ENCODE measurements around the gene FSD1L.

FSD1L gene

DNA sequence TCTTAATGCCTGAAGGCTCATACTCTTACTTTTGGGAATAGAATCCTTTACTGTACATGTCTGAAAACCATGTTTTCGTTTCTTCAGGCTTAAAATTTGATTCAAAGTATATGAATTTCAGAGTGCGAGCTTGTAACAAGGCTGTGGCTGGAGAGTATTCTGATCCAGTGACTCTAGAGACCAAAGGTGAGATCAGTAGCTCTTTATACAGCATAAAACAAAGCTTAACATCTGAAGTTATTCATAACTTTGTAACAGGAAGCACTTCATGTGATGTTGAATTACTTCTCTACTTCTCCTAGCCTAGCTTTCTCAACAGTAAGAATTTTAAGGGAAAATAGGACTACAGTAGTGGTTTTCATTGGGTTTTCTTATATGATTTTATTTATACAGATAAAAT, 60.7 kb downstream of the FSD1L start:
- WGBS (ENCODE audit: extremely low coverage, insufficient coverage, insufficient read length): no CpG with 5 or more reads among the region's 2 CpGs
- H2BK5ac ChIP-seq (ENCODE audit: low read depth, low read length, poor library complexity): no peak overlapping the region
- no peak overlapping the region for H4K8ac ChIP-seq (ENCODE audit: low read depth, low read length)
- H2AFZ ChIP-seq (ENCODE audit: insufficient read depth, low read length, poor library complexity): no peak overlapping the region
- no peak overlapping the region for H3K18ac ChIP-seq (ENCODE audit: low read length)
- H3K27ac ChIP-seq (ENCODE audit: low read depth, low read length): no peak overlapping the region
- H3K4me2 ChIP-seq (ENCODE audit: low read length): no peak overlapping the region
- H2BK12ac ChIP-seq (ENCODE audit: low read length): no peak overlapping the region
- no peaks in the 10 kb centered on the region for H3K4me1 ChIP-seq (ENCODE audit: control insufficient read depth in 1 of 2, insufficient read depth in 2 of 2, low read length in 2 of 2)
- H3K79me1 ChIP-seq (ENCODE audit: low read length): no peaks in the 10 kb centered on the region
- no peak overlapping the region for H3K4ac ChIP-seq (ENCODE audit: low read depth, low read length)
- no peak overlapping the region for H4K91ac ChIP-seq (ENCODE audit: low read depth, low read length)
- no peak overlapping the region for H3K23ac ChIP-seq (ENCODE audit: low read length)
- H3K9me3 ChIP-seq (ENCODE audit: insufficient read depth, low read depth, low read length): no peaks in the 10 kb centered on the region
- no peak overlapping the region for H3K9ac ChIP-seq (ENCODE audit: low read length)
- DNase-seq: no peak
- no peak overlapping the region for H2BK120ac ChIP-seq (ENCODE audit: insufficient read depth, low read length, poor library complexity)
- no peak overlapping the region for H4K12ac ChIP-seq (ENCODE audit: low read depth, low read length)
- no peak overlapping the region for H3K14ac ChIP-seq (ENCODE audit: low read length)
- H2AK5ac ChIP-seq (ENCODE audit: low read length): no peak overlapping the region
- H3K4me3 ChIP-seq (ENCODE audit: low read depth, low read length): no peak overlapping the region
- H3K27me3 ChIP-seq (ENCODE audit: insufficient read depth, low read length): no peaks in the 10 kb centered on the region
- no peaks in the 10 kb centered on the region for H3K79me2 ChIP-seq (ENCODE audit: control insufficient read depth, insufficient read depth, low read length, poor library complexity)
- H3K36me3 ChIP-seq (ENCODE audit: control insufficient read depth in 1 of 2, insufficient read depth in 2 of 2, low read length in 2 of 2): no peaks in the 10 kb centered on the region

DNA sequence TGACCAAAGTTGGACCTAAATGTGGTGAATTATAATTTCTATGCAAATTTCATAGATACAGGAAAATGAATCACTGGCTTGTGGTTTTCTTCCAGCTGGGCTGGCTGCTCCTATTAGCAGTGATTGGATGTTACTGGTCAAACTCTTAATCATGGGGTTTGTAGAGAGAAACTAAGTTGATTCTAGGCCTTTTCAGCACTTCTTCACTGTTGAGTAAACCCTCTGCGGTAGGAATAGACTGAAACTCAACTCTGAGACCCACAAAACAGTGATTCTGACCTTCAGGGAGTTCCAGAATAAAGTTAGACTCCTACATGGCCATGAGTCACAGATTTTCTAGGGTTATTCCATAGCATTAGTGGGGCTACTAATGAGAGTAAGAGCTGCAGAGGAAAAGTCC, 62.2 kb downstream of the FSD1L start:
- Histone ChIP-seq H3K36me3 (ENCODE audit: control insufficient read depth in 1 of 2, insufficient read depth in 2 of 2, low read length in 2 of 2) (peaks cover 0 to 1% of the 10 kb centered on the region in 2 experiments), H3K79me1 (ENCODE audit: low read length) (no peaks in the 10 kb centered on the region), H2BK5ac (ENCODE audit: low read depth, low read length, poor library complexity) (no peak overlapping the region), H3K27me3 (ENCODE audit: insufficient read depth, low read length) (no peaks in the 10 kb centered on the region), H3K23ac (ENCODE audit: low read length) (no peak overlapping the region), H3K4me1 (ENCODE audit: control insufficient read depth in 1 of 2, insufficient read depth in 2 of 2, low read length in 2 of 2) (no peaks in the 10 kb centered on the region), H3K9ac (ENCODE audit: low read length) (no peak overlapping the region), H3K4me3 (ENCODE audit: low read depth, low read length) (no peak overlapping the region), H4K91ac (ENCODE audit: low read depth, low read length) (no peak overlapping the region), H3K4me2 (ENCODE audit: low read length) (no peak overlapping the region), H3K4ac (ENCODE audit: low read depth, low read length) (no peak overlapping the region), H3K14ac (ENCODE audit: low read length) (no peak overlapping the region), H2BK12ac (ENCODE audit: low read length) (no peak overlapping the region), H3K27ac (ENCODE audit: low read depth, low read length) (no peak overlapping the region), H2BK120ac (ENCODE audit: insufficient read depth, low read length, poor library complexity) (no peak overlapping the region), H4K8ac (ENCODE audit: low read depth, low read length) (no peak overlapping the region), H3K79me2 (ENCODE audit: control insufficient read depth, insufficient read depth, low read length, poor library complexity) (no peaks in the 10 kb centered on the region), H2AK5ac (ENCODE audit: low read length) (no peak overlapping the region), H3K18ac (ENCODE audit: low read length) (no peak overlapping the region), H3K9me3 (ENCODE audit: insufficient read depth, low read depth, low read length) (no peaks in the 10 kb centered on the region), H2AFZ (ENCODE audit: insufficient read depth, low read length, poor library complexity) (no peak overlapping the region), H4K12ac (ENCODE audit: low read depth, low read length) (no peak overlapping the region)
- no peak for DNase-seq
- WGBS (ENCODE audit: extremely low coverage, insufficient coverage, insufficient read length): no CpG with 5 or more reads among the region's 1 CpG

DNA sequence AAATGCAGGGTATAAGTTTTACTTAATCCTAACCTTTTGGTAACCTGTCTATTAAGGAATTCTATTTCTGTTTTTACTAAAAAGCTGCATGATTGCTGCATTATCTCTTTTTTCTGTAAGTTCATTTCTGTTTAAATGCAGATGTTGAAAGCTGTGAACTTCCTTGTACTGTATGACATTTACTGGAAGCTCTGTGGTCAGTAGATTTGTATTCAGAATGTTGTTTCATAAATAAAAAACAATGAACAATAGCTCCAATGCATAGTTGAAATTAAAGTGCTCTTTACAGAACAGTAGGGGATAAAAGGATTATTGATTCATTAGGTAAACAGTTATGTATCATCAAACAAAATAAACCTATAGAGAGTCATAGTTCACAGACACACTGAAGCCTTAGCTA, 63.6 kb downstream of the FSD1L start:
- Histone ChIP-seq H4K12ac (ENCODE audit: low read depth, low read length) (no peak overlapping the region), H3K4me1 (ENCODE audit: control insufficient read depth in 1 of 2, insufficient read depth in 2 of 2, low read length in 2 of 2) (no peaks in the 10 kb centered on the region), H2BK120ac (ENCODE audit: insufficient read depth, low read length, poor library complexity) (no peak overlapping the region), H3K14ac (ENCODE audit: low read length) (no peak overlapping the region), H3K23ac (ENCODE audit: low read length) (no peak overlapping the region), H2AFZ (ENCODE audit: insufficient read depth, low read length, poor library complexity) (no peak overlapping the region), H4K8ac (ENCODE audit: low read depth, low read length) (no peak overlapping the region), H3K4ac (ENCODE audit: low read depth, low read length) (no peak overlapping the region), H3K9ac (ENCODE audit: low read length) (no peak overlapping the region), H3K18ac (ENCODE audit: low read length) (no peak overlapping the region), H4K91ac (ENCODE audit: low read depth, low read length) (no peak overlapping the region), H3K9me3 (ENCODE audit: insufficient read depth, low read depth, low read length) (no peaks in the 10 kb centered on the region), H2BK12ac (ENCODE audit: low read length) (no peak overlapping the region), H3K79me2 (ENCODE audit: control insufficient read depth, insufficient read depth, low read length, poor library complexity) (no peaks in the 10 kb centered on the region), H2BK5ac (ENCODE audit: low read depth, low read length, poor library complexity) (no peak overlapping the region), H3K27me3 (ENCODE audit: insufficient read depth, low read length) (no peaks in the 10 kb centered on the region), H2AK5ac (ENCODE audit: low read length) (no peak overlapping the region), H3K79me1 (ENCODE audit: low read length) (no peaks in the 10 kb centered on the region), H3K27ac (ENCODE audit: low read depth, low read length) (no peak overlapping the region), H3K4me3 (ENCODE audit: low read depth, low read length) (no peak overlapping the region), H3K4me2 (ENCODE audit: low read length) (no peak overlapping the region), H3K36me3 (ENCODE audit: control insufficient read depth in 1 of 2, insufficient read depth in 2 of 2, low read length in 2 of 2) (peaks cover 0 to 2% of the 10 kb centered on the region in 2 experiments)
- DNase-seq: no peak

DNA sequence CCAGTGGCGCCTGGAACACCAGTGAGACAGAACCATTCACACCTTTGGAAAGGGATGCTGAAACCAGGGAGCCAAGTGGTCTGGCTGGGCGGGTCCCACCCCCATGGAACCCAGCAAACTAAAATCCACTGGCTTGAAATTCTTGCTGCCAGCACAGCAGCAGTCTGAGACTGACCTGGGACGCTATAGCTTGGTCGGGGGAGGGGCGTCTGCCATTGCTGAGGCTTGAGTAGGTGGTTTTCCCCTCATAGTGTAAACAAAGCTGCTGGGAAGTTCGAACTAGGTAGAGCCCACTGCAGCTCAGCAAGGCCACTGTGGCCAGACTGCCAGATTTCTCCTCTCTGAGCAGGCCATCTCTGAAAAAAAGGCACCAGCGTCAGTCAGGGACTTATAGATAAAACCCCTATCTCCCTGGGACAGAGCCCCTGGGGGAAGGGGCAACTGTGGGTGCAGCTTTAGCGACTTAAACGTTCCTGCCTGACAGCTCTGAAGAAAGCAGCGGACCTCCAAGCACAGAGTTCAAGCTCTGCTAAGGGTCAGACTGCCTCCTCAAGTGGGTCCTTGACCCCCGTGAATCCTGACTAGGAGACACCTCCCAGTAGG, 68.1 kb downstream of the FSD1L start:
- Histone ChIP-seq H2BK5ac (ENCODE audit: low read depth, low read length, poor library complexity) (no peak overlapping the region), H3K27me3 (ENCODE audit: insufficient read depth, low read length) (no peaks in the 10 kb centered on the region)

More for the DNA sequence above, 68.1 kb downstream of the FSD1L start:
- H3K18ac ChIP-seq (ENCODE audit: low read length): no peak overlapping the region
- H2AFZ ChIP-seq (ENCODE audit: insufficient read depth, low read length, poor library complexity): no peak overlapping the region
- no peaks in the 10 kb centered on the region for H3K79me1 ChIP-seq (ENCODE audit: low read length)
- no peak overlapping the region for H3K23ac ChIP-seq (ENCODE audit: low read length)
- no peak overlapping the region for H3K14ac ChIP-seq (ENCODE audit: low read length)
- no peak overlapping the region for H3K27ac ChIP-seq (ENCODE audit: low read depth, low read length)
- no peak overlapping the region for H2AK5ac ChIP-seq (ENCODE audit: low read length)
- H3K4me3 ChIP-seq (ENCODE audit: low read depth, low read length): no peak overlapping the region
- H2BK12ac ChIP-seq (ENCODE audit: low read length): no peak overlapping the region
- no peak overlapping the region for H4K8ac ChIP-seq (ENCODE audit: low read depth, low read length)
- H3K9me3 ChIP-seq (ENCODE audit: insufficient read depth, low read depth, low read length): no peaks in the 10 kb centered on the region
- WGBS (ENCODE audit: extremely low coverage, insufficient coverage, insufficient read length): no CpG with 5 or more reads among the region's 11 CpGs
- H3K9ac ChIP-seq (ENCODE audit: low read length): no peak overlapping the region
- H3K36me3 ChIP-seq (ENCODE audit: control insufficient read depth in 1 of 2, insufficient read depth in 2 of 2, low read length in 2 of 2): peaks cover 0 to 2% of the 10 kb centered on the region in 2 experiments
- no peak for DNase-seq
- H2BK120ac ChIP-seq (ENCODE audit: insufficient read depth, low read length, poor library complexity): no peak overlapping the region
- H3K4ac ChIP-seq (ENCODE audit: low read depth, low read length): no peak overlapping the region
- no peak overlapping the region for H3K4me2 ChIP-seq (ENCODE audit: low read length)
- no peak overlapping the region for H4K91ac ChIP-seq (ENCODE audit: low read depth, low read length)
- H3K4me1 ChIP-seq (ENCODE audit: control insufficient read depth in 1 of 2, insufficient read depth in 2 of 2, low read length in 2 of 2): no peaks in the 10 kb centered on the region
- H4K12ac ChIP-seq (ENCODE audit: low read depth, low read length): no peak overlapping the region
- no peaks in the 10 kb centered on the region for H3K79me2 ChIP-seq (ENCODE audit: control insufficient read depth, insufficient read depth, low read length, poor library complexity)
